AG09319 (cell line): ENCODE data around the gene SPTBN5.

ENCODE experiments used
- DNase-seq: peaks from one replicate; pipeline ENCODE4 v3.0.0-alpha.2; 2010; ENCODE audit warnings: low read depth; ENCODE audit errors: extremely low read depth
- CTCF ChIP-seq: IDR thresholded peaks from 2 replicates; pipeline ENCODE4 v1.5.1; 2011; ENCODE audit warnings: low read depth, mild to moderate bottlenecking, inconsistent platforms, low read length, moderate library complexity

SPTBN5 gene

DNA sequence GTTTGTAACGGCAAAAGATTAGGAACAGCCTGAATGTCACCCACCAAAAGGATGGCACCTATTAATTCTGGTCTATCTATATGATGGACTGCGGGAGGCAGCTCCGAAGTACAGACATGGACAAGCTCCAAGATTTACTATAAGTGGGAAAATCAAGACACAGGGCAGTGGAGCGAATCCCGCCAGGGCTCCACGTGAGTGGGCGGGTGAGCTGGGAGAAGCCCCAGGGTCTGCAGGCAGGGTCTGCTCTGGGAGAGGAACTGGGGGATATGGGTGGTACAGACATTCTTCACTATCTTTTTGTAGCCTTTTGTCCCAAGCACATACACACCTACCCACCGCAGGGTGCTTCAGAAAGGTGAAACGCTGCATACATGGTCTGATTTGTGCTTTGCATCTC is 38.2 kb upstream of the SPTBN5 start:
- no peak for DNase-seq

DNA sequence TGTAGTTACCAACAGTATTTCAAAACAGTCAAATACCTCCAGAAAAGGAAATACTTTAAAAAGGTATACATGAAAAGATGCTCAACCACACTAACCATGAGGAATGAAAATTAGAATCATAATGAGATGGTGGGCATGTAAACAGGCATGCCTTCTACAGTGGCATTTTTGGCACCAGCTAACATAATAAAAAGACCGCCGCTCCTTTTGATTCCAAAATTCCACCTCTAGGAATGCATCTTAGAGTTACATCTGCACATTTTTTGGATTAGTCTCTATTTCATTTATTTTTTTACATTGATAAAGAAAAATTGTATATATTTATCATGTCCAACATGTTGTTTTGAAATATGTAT is 37.0 kb upstream of the SPTBN5 start:
- DNase-seq, result no peak
- TF ChIP-seq CTCF, result no peak

More for the DNA sequence above, 38.2 kb upstream of the SPTBN5 start:
- TF ChIP-seq CTCF, result no peak

DNA sequence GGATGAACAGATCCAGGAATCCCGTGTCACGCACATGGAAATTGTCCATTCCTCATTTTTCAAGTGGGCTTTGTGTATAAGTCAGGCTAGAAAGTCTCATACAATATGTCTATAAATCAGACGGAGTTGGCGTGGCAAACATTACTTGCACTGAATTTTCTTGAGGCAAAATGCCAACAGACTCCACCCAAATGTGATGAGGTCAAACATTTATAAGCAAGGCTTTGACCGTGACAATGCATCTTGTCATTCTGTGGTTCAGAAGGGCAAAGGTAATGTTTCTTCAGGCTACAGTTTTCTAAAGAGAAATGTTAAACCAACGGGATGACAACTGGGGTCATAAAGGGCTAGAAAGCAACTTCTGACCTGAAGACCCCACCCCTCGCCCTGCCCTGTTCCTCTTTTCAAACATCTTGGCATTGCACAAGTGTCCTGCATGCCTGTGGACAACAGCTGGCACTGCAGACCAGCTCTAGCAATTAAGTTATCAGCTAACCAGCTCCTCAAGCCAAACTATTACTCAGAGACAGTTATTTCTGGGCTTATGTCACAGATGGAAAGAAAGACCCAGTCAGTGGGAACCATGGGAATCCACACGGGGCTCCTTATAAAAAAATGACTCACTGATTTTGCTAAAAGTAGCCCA is 36.5 kb upstream of the SPTBN5 start:
- DNase-seq, result peak; percentile 87
- TF ChIP-seq CTCF, result peak; percentile 29

DNA sequence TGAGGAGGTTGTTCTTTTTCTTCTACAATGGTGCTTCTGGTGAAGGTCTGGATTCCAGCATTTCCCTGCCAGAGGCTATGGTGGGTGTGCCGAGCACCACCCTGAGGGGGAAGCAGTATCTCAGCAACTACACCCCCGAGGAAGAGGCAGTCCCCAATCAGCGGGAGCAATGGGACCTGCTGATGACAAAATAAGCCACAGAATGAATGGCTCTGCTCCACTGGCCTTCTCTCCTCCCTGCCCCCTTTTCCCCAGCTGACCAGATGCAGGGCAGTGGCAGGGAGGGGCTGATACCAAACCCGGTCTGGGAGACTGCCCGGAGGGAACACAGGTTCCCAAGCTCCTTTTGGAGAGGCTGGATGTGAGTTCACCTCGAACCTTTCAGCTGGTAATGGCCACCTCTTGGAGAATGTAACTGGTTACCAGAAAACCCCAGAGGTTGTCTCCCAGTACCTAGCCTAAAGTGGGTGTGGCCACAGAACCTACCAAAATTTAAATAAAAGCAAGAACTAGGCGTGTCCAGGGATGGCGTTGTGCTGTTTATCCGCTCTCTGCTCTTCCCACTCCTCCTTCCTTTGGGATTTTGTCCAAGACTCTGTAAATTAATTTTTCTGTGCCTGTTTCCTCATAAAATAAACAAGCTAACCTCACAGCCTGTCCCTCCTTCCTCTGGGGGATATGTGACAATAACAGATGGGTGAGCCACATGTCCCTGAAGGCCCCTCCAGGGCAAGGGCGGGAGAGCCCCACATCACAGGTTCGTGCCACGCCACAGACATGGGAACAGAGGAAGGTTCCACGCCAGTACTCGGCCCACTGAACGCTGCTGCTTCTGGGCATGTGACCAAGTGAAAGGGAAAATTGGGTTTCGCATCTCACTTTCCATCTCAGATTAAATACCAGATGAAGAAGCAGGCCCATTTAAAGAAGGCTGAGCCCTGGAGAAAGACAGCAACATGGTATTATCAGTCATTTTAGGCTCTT is 35.1 kb upstream of the SPTBN5 start:
- no peak for TF ChIP-seq CTCF
- DNase-seq, result no peak

DNA sequence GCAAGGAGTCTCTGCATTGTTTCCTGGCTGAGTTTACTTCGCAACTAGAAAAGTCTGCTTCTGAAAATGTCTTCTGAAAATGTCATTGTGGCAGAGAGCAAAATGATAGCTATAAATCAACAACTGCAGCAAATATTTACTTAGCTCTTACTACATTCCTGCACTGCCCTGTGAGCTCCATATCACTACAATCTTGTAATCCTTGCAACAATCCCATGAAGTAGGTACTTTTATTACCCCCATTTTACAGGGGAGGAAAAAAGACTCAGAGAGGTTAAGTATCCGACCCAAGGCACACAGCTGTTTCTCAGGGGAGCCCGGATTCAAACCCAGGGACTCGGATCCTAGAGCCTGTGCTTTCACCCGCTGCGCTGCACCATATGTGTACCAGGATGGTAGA is 34.2 kb upstream of the SPTBN5 start:
- DNase-seq, result no peak
- no peak for TF ChIP-seq CTCF

DNA sequence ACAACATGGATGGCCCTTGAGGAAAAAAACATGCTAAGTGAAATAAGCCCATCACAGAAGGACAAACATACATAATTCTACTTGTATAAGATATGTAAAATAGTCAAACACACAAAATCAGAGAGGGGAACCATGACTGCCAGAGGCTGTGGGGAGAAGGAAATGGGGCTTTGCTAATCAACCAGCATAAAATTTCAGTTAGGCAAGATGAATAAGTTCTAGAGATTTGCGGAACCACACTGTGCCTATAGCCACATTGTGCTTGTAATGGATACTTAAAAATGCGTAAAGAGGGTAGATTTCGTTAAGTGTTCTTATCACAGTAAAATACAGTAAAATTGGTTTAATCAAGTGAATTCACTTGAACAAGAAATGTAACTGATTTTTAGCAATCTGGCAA is 33.7 kb upstream of the SPTBN5 start:
- DNase-seq, result no peak
- no peak for TF ChIP-seq CTCF
